K562 (cell line): Measurements from ENCODE around the gene PALMD. TPM values are rescaled to one million over a fixed set of nuclear protein-coding genes. Genes with fewer than 3 reads are reported as not detected.

ENCODE experiments used
- FOXA3 ChIP-seq, 2 experiments: fragments of 450-650 bp in 1 of 2; sonication (generic) in 1 of 2; formaldehyde crosslinking; IDR thresholded peaks in 1 of 2; conservative IDR thresholded peaks in 1 of 2; 2 replicates each; pipeline versions ENCODE4 v1.4.0 to v1.8.0; 2020 to 2022; ENCODE audit warnings: mild to moderate bottlenecking in 2 of 2, missing genetic modification reagents in 1 of 2
- STAT5B ChIP-seq: fragments of 250-450 bp; sonication (Bioruptor Pico); IDR thresholded peaks from 2 replicates; pipeline ENCODE4 v1.8.0; 2021; ENCODE audit warnings: mild to moderate bottlenecking, inconsistent platforms
- SUPT5H ChIP-seq: fragments of 450-650 bp; IDR thresholded peaks from 2 replicates; pipeline ENCODE4 v1.6.1; 2016
- ZNF12 ChIP-seq: sonication (generic); formaldehyde crosslinking; IDR thresholded peaks from 2 replicates; pipeline ENCODE4 v1.4.0; 2020; ENCODE audit warnings: mild to moderate bottlenecking, missing genetic modification reagents
- ZNF174 ChIP-seq: fragments of 250-450 bp; sonication (Bioruptor Pico); IDR thresholded peaks from 2 replicates; pipeline ENCODE4 v1.4.0; 2020; ENCODE audit warnings: mild to moderate bottlenecking
- ZNF592 ChIP-seq: fragments of 450-650 bp; IDR thresholded peaks from 2 replicates; pipeline ENCODE4 v1.6.1; 2017; ENCODE audit warnings: antibody characterized with exemption, mild to moderate bottlenecking
- polyA plus RNA-seq, 8 experiments: library from polyadenylated mRNA; depleted of rRNA in 4 of 8; stranded (reverse) in 5 of 8; unstranded in 3 of 8; fragments of >200 nt; fragmentation: Nextera tagmentation in 2 of 8; fragmentation: Illumina TruSeq in 1 of 8; extraction: Ambion mirVana in 2 of 8; extraction: Trizol in 1 of 8; gene quantifications; 2 replicates each; pipeline versions ENCODE4 v1.2.1 to v1.2.3, GENCODE V29; 2011 to 2014; ENCODE audit warnings: inconsistent platforms in 1 of 8, missing spikeins in 1 of 8
- total RNA-seq, 7 experiments: library from RNA; depleted of rRNA in 6 of 7; stranded (reverse); fragments of >200 nt in 6 of 7; fragmentation: Illumina TruSeq in 2 of 7; extraction: Trizol in 2 of 7; gene quantifications; 2 replicates each; pipeline versions ENCODE4 v1.2.1 to v1.2.3, GENCODE V29; 2011 to 2021; ENCODE audit warnings: low replicate concordance in 1 of 7

Gene PALMD
- total and polyA plus RNA-seq, 9 of the 15 experiments (the other 6 are each of a cell fraction or from before 2014, with no cell fraction given): 2.7 to 13.5 (median 5.4) TPM

GRCh38 chr1:99642053-99642452 lies 3.9 kb upstream of the PALMD start (continued):
- TF ChIP-seq ZNF592 (peak; percentile 54; the same call in 1 of the 2 replicates), FOXA3 (CRISPR knock-in tag; conservative IDR thresholded peaks at IDR 0.05 in 1 of 2, IDR thresholded peaks at IDR 0.05 in 1 of 2) (no peak), STAT5B (CRISPR knock-in tag) (no peak), SUPT5H (no peak), ZNF174 (CRISPR knock-in tag) (no peak), ZNF12 (CRISPR knock-in tag) (no peak)
